Stimulated activated CD8-positive, alpha-beta memory T cell treated with anti-CD3 and anti-CD28 coated beads, Interleukin-7, amount 100 ng/mL, for 24 hours (primary cell): Measurements from ENCODE around the gene SPRED3.
A peak's percentile ranks its signal among the peaks of the same experiment; 100 is the strongest.

ENCODE experiments used
- DNase-seq: peaks from one replicate; pipeline ENCODE4 v3.0.0-alpha.2; 2020; ENCODE audit warnings: low read depth

Gene SPRED3

DNA sequence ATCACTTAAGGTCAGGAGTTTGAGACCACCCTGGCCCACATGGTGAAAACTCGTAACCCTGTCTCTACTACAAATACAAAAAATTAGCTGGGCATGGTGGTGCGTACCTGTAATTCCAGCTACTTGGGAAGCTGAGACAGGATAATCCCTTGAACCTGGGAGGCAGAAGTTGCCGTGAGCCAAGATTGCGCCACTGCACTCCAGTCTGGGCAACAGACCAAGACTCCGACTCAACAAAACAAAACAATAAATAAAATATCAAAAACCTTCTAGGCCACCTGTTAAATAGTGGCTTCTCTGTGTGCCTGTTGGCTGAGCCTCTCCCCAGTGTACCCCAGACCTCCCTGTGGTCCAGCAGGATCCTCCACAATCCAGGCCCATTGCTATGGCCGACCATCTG lies 17.4 kb upstream of the SPRED3 start:
- DNase-seq: no peak

DNA sequence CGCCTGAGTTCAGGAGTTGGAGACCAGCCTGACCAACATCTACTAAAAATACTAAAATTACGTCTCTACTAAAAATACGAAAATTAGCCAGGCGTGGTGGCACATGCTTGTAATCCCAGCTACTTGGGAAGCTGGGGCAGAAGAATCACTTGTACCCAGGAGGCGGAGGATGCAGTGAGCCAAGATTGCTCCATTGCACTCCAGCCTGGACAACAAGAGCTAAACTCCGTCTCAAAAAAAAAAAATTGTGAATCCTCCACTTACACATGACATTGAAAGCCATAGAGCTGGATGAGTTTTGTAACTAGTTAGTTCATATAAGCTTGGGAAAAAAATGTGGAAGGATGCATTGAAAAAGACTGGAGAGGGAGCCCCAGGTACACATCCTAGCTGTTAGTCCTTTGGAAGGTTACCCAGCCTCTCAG lies 14.6 kb upstream of the SPRED3 start:
- DNase-seq: no peak

DNA sequence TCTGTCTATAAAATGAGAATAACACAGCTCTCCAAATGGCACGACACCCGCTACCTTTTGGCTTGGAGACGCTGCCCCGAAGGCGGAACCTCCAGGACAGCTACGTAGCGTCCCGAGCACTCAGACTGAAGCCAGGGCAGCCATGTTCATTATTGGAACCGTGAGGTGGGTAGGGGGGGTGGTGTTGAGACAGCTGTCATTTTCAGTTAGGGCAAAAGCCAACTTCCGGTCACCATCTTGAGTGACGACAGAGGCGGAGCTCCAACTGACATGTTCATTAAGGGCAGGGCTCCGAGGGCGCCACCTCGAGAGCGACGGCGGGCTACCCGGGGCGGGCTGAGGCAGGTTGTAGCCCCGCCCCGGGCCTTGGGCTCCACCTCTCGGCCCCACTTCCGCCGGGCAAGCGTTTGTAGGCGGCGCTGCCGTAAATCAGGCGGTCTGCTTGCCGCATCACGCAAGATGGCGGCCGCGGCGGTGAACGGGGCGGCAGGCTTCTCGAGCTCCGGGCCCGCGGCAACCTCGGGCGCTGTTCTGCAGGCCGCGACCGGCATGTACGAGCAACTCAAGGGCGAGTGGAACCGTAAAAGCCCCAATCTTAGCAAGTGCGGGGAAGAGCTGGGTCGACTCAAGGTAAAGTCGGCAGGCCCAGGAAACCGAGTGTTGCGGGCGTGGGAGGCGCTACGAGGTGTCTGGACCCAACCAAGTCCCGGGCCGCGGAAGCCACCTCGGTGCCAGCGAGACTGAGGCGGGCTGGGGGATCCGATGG lies 14.0 kb upstream of the SPRED3 start, which contains the start of gene PSMD8:
PSMD8 (plus strand) TSS at position 240 of the 766 bp plus-strand sequence; CDS start at position 271, 31 bp downstream.
- peak; percentile 95 for DNase-seq

DNA sequence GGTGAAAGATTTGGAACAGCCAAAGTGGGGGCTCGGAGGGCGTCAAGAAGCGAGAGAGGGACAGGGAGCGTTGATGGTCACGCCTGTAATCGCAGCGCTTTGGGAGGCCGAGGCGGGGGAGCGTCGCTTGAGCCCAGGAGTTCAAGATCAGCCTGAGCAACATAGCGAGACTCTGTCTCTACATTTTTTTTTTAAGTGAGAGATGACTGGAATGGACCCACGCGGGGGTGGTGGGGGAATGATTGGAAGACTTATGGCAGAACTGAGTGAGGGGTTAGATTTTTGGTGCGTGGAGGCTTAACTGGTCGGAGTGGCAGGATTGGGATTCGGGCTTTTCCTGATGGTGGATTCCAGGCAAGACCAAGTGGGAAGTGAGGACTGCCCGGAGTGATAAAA lies 13.4 kb upstream of the SPRED3 start:
- no peak for DNase-seq

DNA sequence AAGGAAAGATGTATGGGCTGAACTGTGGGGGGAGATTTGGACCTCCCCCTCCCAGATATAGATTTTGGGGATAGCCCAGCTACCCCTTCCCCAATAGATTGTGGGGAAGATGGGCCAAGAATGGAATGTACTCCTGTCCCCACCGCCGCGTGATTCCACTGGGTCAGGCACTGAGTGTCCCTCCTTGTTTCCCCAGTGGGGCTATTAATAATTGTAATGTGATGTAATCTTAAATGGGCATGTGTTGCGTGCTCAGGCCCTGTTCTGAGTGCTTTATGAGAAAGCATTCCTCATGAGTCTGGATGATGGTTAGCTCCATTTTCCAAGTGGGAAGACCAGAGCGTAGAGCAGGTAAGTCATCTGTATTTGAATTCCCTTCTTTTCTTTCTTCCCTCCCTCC lies 12.7 kb upstream of the SPRED3 start:
- DNase-seq: no peak

DNA sequence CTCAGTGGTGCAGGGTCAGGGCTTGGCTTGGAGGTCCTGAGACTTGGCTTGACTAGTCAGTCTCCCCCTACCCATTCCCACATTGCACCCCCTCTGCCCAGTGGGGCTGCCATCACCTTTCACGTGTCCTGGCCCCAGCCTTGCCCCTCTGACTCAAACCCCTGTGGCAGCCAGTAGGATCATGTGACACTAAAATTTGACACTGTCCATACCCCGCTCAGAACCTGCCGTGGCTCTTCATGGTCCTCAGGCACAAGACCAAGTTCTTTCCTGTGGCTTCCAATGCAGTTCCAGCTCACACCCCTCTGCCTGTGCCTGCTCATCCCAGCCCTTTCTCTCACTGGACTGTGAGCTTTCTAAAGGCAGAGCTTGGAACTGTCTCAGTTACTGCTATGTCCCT lies 11.9 kb upstream of the SPRED3 start:
- no peak for DNase-seq

DNA sequence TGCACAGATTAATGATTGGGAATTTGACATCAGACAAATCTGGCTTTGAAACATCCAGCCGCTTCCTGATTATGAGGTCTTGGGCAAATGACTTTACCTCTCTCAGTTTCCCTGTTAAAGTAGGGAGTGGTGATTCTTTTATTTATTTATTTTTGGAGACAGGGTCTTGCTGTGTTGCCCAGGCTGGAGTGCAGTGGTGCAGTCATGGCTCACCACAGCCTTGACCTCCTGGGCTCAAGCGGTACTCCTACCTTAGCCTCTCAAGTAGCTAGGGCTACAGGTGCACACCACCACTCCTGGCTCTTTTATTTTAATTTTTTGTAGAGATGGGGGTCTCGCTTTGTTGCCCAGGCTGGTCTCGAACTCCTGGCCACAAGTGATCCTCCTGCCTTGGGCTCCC lies 11.4 kb upstream of the SPRED3 start:
- DNase-seq: no peak

DNA sequence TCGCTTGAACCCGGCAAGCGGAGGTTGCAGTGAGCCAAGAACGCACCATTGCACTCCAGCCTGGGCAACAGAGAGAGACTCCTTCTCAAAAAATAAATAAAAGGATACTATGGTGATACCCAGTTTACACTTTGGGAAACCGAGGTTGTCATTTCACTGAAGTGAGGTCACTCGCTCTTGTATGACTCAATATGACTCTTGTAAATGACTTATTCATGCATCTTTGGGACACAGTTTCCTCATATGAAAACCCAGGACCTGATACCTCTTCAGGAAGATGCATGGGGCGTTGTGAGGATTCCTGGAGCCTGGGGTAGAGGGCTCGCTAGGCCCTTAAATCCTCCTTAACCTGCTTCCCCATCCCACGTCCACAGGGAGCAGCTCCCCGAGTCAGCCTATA lies 9.6 kb upstream of the SPRED3 start:
- DNase-seq: no peak

DNA sequence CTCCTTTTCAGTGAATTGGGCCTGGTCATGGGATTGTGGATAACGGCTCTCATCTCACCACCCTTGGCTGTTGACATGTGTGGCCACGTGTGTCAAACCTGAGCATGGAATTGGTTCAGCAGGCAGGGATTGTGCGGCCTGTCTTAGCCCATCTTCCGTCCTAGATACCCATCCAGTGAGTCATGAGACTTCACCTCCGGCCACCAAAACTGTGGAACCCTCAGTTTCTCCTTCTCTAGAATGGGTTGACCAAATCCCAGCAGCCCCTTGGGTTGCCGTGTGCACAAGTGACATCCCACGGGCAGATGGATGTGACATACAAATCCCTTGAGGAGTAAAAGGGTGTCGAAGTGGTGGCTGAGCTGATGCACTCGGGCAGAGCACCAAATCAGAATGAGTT lies 7.4 kb upstream of the SPRED3 start:
- no peak for DNase-seq

DNA sequence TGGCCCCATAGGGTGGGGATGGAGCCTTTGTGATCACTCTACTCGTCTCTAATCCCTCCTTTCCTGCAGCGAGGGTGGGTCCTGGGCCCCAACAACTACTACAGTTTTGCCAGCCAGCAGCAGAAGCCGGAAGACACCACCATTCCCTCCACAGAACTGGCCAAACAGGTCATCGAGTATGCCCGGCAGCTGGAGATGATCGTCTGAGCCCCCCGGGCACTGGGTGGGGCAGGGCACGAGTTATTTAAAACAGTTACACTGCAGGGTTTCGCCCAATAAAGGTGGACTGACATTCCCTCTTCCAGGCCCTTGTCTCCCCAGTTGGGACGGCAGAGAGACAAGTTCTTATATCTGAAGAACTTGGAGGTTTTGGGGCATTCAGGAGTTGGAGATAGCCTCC lies 5.3 kb upstream of the SPRED3 start:
- no peak for DNase-seq

DNA sequence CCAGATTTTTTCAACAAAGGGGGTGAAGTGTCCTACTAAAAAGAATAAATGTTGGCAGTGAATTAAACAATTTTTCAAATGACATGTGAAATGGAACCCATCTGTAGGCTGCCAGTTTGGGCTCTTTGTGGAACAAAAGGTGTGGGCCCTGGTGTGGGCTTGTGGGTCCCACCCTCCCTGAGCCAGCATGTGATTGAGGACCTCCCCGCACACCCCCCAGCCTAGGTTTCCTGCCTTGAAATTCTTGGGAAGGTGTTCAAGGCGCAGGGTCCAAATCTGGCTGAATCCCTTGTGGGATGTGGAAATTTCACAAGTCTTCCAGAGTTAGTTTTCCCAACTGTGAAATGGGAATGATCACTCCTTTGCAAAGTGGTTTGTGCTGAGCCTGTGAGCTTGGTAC lies 4.8 kb upstream of the SPRED3 start:
- DNase-seq: no peak

DNA sequence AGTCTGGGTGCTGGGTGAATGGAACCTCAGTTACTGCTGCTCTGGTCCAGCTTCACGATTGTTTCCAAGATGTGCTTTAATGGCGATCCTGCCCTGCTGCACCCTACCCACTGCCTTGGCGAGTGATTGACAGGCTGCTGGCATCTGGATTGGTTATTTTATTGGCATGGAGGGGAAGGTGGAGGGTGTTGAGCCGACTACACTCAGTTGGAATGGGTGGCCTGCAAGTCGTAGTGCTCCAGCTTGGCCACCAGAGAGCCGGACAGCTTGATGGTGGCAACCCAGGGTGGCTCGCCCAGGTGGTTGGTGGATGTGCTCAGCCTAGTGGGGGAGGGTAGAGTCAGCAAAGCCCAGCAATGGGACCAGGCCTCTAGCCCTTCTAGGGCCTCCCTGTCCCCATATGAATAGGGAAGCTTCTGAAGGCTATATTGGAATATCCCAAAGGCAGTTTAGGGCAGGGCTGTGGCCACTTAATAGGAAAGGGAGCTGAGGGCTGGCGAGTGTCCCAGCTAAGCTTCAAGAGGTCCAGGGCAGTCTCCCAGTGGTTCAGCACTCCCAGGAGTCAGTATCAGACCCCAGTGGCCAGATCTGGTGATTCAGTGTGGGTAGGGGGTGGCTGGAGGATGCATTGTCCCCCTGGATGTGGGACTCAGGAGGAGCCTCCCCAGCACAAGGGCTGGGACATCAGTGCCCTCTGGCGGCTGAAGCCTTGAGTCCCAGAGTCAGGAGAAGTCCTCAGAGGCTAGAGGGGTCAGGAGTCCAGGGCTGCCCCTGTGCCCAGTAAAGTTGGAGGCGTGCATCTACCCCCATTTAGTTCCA lies 4.1 kb upstream of the SPRED3 start:
- DNase-seq: no peak

DNA sequence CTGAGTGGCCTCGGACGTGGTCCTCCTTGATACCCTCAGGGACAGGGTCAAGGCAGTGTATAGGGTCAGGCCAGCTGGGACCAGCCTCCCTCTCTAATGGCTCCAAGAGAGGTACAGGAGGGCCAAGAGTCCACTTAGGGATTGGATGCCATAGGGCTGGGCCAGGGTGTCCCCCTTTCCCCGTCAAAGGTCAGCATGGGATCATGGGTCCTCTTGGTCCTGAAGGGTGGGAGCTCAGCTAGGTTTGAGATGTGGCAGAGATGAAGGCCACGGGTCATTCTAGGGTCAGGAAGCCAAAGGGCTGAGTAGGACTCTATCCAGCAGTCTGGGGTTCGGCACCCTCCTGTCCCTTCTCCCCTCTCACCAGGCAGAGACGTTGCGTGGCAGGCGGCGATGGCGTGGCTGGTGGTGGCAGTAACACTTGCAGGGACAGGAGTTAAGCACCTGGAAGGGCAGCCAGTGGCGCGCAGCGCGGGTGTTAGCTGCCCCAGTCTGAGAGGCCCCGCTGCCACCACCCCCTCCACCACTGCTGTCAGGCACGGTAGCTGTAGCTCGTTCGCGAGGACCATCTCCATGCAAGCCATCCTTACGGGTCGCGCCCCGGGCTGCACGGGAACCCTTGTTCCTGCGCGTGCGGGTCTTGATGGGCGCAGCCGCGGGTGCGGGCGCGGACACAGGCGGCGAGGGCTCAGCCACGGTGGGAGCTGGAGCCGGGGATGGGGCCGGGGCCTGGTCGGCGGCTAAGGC lies 3.3 kb upstream of the SPRED3 start:
- DNase-seq: no peak

DNA sequence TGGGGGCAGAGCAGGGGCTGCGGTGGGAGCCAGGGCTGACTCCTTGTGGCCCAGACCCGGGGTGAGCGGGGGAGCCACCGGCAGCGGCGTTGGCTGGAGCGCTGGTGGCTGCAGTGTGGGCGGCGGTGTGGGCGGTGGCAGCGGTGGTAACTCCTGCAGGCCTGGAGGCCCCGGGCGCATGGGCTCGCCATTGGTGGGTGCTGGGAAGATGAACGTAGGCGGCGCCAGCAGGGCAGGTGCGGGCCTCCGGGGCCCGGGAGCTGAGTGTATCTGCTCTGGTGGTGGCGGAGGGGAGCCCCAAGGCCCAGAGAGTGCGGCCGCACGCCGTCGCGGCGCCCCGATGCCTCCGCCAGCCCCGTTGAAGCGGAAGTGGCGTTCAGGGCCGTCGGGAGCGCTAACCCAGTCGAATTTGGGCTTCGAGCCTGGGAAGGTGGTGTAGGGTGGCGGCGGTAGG lies 2.7 kb upstream of the SPRED3 start:
- no peak for DNase-seq

DNA sequence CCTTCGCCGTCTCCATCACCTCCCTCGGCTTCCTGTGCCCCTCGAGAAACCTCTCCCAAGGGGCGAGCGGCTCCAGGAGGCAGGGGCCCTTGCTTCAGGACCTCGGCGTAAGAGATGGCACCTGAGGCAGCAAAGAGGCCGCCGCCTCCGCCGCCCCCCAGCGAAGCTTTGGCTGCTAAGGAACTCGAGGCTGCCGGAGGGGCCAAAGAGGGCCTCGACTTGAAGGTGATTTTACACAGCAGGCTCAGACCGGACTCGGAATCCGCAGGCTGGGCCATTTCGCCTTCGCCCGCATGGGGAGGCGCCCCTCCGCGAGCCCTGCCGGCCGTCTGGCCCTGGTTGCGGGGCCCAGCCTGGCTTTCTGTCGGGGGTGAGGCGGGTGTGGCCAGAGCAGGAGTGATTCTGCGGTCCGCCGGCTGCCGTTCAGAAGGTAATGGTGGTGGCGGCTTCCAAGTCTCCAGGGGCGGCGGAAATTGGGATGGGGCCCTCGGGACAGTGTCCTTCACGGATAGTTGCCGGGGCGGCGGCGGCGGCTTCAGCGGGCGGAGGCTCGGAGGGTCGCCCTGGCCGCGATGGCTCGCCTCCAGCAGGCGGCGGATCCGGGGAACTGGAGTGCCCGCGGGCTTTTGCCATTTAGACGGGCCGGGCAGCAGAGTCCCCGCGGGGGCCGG lies 2.1 kb upstream of the SPRED3 start:
- no peak for DNase-seq

DNA sequence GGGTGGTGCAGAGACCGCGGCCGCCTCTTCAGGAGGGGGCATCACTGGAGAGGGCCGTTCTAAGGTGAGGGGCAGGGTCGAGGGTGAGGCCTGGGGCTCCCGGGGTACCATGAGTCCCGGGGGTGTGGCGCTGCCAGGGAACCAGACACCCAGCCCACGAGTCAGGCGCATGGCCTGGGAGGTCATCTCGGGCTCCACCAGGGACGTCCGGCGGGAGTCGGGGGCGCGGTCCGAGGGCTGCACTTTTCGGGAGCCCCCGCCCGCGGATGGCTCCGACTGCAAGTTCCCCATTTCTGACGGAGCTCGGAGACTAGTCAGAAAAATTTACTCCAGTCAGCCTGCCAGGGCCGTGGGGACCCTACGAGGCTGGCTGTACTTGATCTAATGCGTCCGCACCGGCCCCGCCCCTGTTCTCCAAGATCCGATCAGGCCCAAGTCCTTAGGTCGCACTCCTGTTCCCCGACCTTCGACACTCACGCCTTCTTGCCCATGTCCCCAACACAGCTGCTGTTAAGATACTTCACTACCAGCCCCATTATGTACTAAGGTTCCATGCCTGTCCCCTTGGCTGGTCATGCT lies 1.4 kb upstream of the SPRED3 start:
- no peak for DNase-seq

DNA sequence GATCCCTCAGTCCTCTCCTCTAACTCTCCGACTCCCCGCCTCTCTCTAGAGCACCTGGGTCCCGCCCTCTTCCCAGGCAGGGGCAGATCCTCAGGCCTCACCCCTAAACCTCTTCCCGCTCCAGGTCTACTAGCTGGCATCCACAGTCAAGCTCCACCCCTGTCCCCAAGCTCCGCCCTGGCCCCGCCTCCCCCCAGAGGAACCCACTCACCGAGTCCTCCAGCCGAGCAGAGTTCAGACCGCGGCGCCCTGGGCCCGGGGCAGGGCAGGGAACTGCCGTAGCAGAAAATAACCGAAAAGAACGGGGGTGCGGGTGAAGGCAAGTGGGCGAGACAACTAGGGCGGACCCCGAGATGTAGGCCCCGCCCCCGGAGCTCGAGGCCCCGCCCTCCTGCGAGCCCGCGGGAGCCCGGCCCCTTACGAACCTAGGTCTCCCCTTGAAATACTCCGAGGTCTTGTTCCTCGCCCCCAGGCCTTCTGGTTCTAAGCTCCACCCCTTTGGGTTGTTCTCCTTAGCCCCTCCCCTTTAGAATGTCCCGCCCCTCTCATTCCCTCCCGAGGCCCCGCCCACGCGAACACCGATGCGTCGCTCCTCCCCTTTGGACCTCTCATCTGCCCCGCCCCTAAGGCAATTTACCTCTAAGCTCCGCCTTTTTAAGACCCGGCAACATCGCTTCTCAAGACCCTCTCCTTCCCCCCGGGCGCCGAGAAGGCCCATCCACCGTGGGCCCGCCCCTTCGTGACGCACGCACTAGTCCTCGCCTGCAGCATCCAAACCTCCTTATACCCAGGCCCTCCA lies 748 bp upstream of the SPRED3 start, which contains the start of gene GGN:
GGN (minus strand) TSS at position 485 of the 799 bp plus-strand sequence. CDS start 773 bp downstream, outside the sequence.
- peak; percentile 65 for DNase-seq

DNA sequence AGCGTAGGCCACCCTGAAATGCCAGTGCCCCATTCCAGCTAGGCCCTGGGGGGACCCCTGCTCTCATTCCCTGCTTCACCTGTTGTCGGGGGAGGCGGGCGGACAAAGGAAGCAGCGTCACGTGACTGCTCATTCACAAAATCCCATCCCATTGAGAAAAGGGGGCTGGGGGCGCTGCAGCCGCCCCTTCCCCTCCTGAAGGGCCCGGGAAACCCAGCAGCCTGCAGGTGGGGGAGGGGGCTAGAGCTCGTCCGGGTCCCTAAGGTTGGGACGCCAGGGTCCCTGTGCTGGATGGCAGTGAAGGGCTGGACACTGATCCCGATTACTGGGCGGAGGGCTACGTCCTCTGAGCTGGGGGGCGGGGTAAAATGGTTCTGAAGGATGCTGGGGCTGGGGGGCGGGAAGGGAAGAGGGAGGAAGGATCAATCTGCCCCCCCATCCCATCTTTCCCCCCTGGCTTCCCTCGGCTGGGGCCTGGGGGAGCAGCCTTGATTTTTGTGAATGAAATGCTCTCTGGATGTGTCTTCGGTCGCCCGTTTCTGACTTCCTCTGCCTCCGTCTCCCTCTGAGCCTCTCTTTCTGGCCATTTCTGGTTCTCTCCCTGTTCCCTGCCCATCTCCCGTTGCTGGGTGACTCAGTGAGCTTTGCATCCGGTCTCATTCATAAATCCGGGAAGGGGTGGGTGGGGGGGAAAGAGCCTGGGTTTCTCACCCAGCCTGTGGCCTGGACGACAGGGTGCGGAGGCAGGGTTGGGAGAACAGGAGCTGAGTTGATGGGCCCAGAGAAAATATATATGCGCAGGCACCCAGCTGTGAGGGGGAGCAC lies 816 bp downstream of the SPRED3 start:
- no peak for DNase-seq
